GM12891 (cell line): Measurements from ENCODE around the gene ISG15.
"Not testable (repeated sequence)": the region's sequence is repeated elsewhere in the genome, so short reads cannot be mapped to it uniquely, and the experiment has no call there.

Source experiments
- DNase-seq: peaks from one replicate; pipeline ENCODE4 v3.0.0; 2011; ENCODE audit warnings: low spot score; ENCODE audit not compliant: insufficient read length
- FAIRE-seq: peaks from 2 replicates; lab custom pipeline; 2011; peaks lifted over from hg19 to GRCh38; lab: Jason Lieb, UNC
- PAX5 ChIP-seq: IDR thresholded peaks from 2 replicates; pipeline ENCODE4 v1.6.1; 2011; ENCODE audit warnings: low read length, moderate library complexity, mild to moderate bottlenecking; ENCODE audit not compliant: insufficient read depth, severe bottlenecking
- POLR2A ChIP-seq: IDR thresholded peaks from 2 replicates; pipeline ENCODE4 v1.6.1; 2011; ENCODE audit warnings: low read depth, low read length, control low read depth
- POLR2AphosphoS5 ChIP-seq: IDR thresholded peaks from 2 replicates; pipeline ENCODE4 v1.6.1; 2011; ENCODE audit warnings: low read depth, low read length, control low read depth
- POU2F2 ChIP-seq: IDR thresholded peaks from 2 replicates; pipeline ENCODE4 v1.6.1; 2011; ENCODE audit warnings: low read depth, mild to moderate bottlenecking, control low read depth, low read length, moderate library complexity
- SPI1 ChIP-seq: IDR thresholded peaks from 2 replicates; pipeline ENCODE4 v1.6.1; 2011; ENCODE audit warnings: low read depth, low read length, control low read depth
- TAF1 ChIP-seq: IDR thresholded peaks from 2 replicates; pipeline ENCODE4 v1.6.1; 2011; ENCODE audit warnings: low read depth, low read length, control low read depth

Gene ISG15

GRCh38 chr1:1001057-1001783, 12.1 kb upstream of the ISG15 start:
- FAIRE-seq = no peak
- TF ChIP-seq TAF1 (no peak), PAX5 (no peak), POLR2AphosphoS5 (no peak), SPI1 (no peak), POLR2A (no peak), POU2F2 (no peak)
- no peak for DNase-seq

DNA sequence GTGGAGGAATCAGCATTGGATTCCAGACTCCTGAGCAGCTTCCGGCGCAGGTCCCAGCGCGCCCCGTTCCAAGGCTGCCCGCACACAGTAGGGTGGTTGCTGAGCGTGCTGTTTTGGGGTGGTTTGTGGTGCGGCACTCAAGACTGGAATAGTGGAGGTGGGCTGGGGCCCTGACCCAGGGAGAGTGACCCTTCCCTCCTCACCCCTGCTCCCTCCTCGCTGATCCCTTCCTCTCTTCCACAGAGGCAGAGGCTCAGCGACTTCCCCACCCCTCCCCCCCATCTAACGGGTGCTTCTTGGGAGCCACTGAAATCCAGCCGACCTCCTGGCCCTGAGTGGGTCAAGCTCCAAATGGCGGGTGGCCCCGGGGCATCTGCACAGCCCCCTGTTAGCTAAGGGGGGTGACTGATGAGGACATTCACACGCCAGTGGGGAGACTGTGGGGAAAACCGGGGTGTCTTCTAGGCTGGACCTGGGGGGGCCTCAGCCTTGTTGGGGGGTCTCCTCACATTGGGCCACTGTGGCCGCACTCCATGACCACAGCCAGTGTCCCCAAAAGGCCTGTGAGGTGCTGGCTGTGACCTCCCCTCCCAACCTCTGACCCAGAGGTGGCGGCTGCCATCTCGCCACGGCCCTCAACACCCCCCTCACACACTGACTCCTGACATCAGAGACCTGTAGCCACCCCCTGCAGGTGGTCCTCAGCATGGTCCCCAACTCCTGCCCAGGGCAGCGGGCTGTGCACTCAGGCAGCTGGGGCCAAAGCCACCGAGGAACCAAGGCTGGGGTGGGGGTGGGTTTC, 9.5 kb upstream of the ISG15 start:
- no peak for DNase-seq
- no peak for FAIRE-seq
- TF ChIP-seq POLR2A = no peak
- TF ChIP-seq SPI1 = no peak
- no peak for TF ChIP-seq PAX5
- no peak for TF ChIP-seq TAF1

DNA sequence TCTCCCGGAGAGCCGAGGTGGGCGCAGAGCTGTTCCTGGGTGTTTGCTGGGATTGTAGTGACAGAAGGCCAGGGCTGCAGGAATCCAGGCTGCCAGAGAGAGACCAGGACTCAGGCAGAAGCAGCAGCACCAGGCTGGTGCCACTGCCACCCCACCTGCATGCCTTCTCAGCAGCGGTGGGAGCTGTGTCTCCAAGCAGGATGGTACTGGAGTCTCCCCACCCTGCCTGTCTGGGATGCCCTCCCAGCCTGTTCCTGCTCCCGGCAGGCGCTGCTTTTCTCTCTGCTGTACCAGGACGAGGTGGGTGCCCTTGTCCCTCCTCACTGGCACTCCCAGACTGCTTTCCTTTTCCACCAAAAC, 8.9 kb upstream of the ISG15 start:
- TF ChIP-seq TAF1 (no peak), POLR2AphosphoS5 (no peak)
- no peak for FAIRE-seq
- DNase-seq = no peak

DNA sequence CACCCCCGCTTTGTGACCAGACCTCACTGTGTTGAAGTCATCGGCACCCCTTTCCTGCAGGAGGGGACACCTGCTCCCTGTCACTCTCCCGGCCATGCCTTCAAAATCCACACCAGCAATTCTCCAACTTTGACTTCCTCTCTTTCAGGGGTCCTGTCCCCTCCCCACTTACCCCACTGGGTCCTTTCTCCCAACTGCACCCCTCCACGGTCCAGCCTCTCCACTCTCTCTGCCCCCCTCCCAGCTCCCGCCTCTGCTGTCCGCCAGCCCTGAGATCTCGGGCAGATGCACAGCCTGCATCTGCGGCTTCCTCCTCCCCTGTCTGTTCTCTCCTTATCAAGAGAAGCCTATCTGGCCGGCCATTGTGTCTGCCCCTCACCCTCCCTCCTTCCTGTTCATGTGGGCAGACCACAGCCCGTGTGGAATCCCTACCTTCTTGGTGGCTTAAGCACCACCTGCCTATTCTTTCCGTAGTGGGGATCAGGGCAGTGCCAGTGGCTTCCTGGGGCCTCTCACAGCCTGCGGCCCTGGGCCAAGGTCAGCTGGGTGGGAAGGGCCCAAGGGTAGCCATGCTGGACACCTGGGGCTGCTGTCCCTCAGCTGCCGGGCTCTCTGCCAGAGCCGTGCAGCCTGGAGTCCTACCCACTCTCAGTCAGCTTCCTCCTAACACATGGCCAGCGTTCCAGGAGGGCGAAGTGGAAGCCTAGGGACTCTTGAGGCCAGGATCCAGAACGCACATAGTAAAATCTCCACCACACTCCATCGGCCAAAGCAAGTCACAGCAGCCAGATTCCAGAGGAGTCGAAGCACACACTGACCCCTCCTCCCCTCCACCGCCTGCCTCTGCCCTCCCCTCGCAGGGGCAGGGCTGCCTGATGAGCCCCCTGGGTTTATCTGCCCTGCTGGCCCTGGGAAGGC, 8.3 kb upstream of the ISG15 start:
- FAIRE-seq (peak; percentile 33), DNase-seq (no peak)
- TF ChIP-seq POU2F2 (no peak), TAF1 (no peak), POLR2A (no peak), SPI1 (no peak), PAX5 (no peak), POLR2AphosphoS5 (no peak)

- DNase-seq (no peak), FAIRE-seq (no peak)
- TF ChIP-seq POU2F2 = no peak
- no peak for TF ChIP-seq PAX5
- no peak for TF ChIP-seq TAF1
- TF ChIP-seq POLR2AphosphoS5 = no peak
- TF ChIP-seq SPI1 = no peak
- no peak for TF ChIP-seq POLR2A
Measured at GRCh38 chr1:1005774-1006304, 7.5 kb upstream of the ISG15 start.

- DNase-seq (no peak), FAIRE-seq (no peak)
- TF ChIP-seq SPI1 = no peak
- TF ChIP-seq TAF1 = no peak
- TF ChIP-seq POLR2AphosphoS5 = no peak
- no peak for TF ChIP-seq PAX5
- no peak for TF ChIP-seq POLR2A
- TF ChIP-seq POU2F2 = no peak
Measured at GRCh38 chr1:1006305-1007159, 6.8 kb upstream of the ISG15 start.

GRCh38 chr1:1010131-1010530, 3.2 kb upstream of the ISG15 start:
- not testable (repeated sequence) for FAIRE-seq

DNA sequence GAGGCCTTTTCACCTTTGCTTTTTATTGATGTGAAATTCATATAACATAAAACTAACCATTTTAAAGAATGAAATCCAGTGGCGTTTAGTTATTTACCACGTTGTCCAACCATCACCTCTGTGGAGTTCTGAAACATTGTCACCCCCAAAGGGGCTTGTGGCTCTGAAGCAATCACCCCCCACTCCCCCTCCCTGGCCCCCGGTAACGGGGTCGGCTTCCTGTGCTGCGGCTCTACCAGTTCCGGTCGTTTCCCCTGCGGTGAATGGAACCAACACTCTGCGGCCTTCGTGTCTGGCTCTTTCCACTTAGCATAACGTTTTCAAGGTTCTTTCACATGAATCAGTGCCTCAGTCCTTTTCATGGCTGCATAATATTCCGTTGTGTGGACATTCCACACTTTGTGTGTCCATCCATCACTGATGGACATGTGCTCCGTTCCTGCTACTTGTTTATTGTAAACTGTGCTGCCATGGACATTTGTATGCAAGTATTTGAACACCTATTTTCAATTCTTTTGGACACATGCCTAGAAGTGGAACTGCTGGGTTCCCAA, 1.8 kb upstream of the ISG15 start:
- DNase-seq (no peak), FAIRE-seq (no peak)
- TF ChIP-seq POLR2AphosphoS5 = no peak
- TF ChIP-seq SPI1 = no peak
- TF ChIP-seq PAX5 = no peak
- no peak for TF ChIP-seq POLR2A
- TF ChIP-seq POU2F2 = no peak
- TF ChIP-seq TAF1 = no peak

More at GRCh38 chr1:1010131-1010530, 3.2 kb upstream of the ISG15 start:
- DNase-seq = not testable (repeated sequence)

DNA sequence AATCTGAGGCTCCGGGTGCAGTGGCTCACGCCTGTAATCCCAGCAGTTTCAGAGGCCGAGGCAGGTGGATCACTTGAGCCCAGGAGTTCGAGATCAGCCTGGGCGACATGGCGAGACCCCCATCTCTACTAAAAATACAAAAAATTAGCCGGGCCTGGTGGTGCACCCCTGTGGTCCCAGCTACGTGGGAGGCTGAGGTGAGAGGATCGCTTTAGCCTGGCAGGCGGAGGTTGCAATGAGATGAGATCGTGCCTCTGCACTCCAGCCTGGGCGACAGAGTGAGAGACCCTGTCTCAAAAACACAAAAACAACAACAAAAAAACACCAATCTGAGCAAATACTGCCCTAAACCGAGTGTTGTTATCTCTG, 577 bp upstream of the ISG15 start:
- not testable (repeated sequence) for DNase-seq, FAIRE-seq
